Adrenal gland (tissue), 5 donors: ENCODE measurements around the gene FBXL16.

Experiments used
- POLR2A ChIP-seq, 2 donors: fragments of 450-650 bp; IDR thresholded peaks; one replicate each; pipeline ENCODE4 v1.6.1; 2017; ENCODE audit warnings: antibody characterized with exemption in 2 of 2, mild to moderate bottlenecking in 2 of 2, moderate library complexity in 1 of 2
- TF ChIP-seq, protein P1 (sequence below), 6 experiments: fragments of 450-650 bp in 4 of 6; fragments of 200-600 bp in 2 of 6; sonication (generic) in 1 of 6; IDR thresholded peaks; 1 replicate in 5 of 6; 2 replicates in 1 of 6; pipeline versions ENCODE4 v1.5.1 to v1.8.0; 2016 to 2021; ENCODE audit warnings: antibody characterized with exemption in 6 of 6, mild to moderate bottlenecking in 2 of 6, moderate library complexity in 1 of 6
- donor health status: DM: no; HTN: no; CAD: no.

DNA sequence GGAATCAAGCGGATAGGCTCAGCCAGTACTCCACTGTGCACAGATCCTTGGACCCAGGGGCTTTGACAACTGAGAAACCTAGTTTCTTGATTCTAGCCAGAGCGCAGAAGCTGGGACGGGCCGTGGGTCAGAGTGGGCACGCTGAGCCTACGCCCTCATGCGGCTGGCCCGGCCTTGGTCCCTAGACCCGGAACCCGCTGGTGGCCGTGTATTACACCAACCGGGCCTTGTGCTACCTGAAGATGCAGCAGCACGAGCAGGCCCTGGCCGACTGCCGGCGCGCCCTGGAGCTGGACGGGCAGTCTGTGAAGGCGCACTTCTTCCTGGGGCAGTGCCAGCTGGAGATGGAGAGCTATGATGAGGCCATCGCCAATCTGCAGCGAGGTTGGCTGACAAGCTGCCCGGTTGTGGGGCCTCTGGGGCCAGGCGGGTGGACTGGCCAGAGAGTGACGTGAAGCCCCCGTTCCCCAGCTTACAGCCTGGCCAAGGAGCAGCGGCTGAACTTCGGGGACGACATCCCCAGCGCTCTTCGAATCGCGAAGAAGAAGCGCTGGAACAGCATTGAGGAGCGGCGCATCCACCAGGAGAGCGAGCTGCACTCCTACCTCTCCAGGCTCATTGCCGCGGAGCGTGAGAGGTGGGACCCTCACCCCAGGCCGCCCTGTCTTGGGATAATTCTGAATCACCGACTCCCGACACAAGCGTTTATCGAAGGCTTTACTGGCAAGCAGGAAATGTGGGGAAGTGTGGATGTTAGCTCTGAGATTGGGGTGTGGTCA is 24.4 kb downstream of the FBXL16 start:
- TF ChIP-seq, protein P1, sequence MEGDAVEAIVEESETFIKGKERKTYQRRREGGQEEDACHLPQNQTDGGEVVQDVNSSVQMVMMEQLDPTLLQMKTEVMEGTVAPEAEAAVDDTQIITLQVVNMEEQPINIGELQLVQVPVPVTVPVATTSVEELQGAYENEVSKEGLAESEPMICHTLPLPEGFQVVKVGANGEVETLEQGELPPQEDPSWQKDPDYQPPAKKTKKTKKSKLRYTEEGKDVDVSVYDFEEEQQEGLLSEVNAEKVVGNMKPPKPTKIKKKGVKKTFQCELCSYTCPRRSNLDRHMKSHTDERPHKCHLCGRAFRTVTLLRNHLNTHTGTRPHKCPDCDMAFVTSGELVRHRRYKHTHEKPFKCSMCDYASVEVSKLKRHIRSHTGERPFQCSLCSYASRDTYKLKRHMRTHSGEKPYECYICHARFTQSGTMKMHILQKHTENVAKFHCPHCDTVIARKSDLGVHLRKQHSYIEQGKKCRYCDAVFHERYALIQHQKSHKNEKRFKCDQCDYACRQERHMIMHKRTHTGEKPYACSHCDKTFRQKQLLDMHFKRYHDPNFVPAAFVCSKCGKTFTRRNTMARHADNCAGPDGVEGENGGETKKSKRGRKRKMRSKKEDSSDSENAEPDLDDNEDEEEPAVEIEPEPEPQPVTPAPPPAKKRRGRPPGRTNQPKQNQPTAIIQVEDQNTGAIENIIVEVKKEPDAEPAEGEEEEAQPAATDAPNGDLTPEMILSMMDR (IDR thresholded peaks at IDR 0.05): peak in 1 of 6 experiments; percentile 5
- TF ChIP-seq POLR2A (IDR thresholded peaks at IDR 0.05): peak in 1 of 2 donors; percentile 34
